Right lobe of liver (tissue), 6 donors: ENCODE measurements around the gene MS4A15. TPM values are rescaled to one million over a fixed set of nuclear protein-coding genes. Genes with fewer than 3 reads are reported as not detected.

Experiments
- ATAC-seq, 4 donors: fragments of 200-7000 bp; cut with Tn5 transposase; one replicate each; pipeline ENCODE4 v1.9.1; 2020; ENCODE audit warnings: mild to moderate bottlenecking in 4 of 4, moderate library complexity in 4 of 4
- DNase-seq, 3 donors: peaks; one replicate each; pipeline ENCODE4 v3.0.0-alpha.2; 2020
- H3K27ac ChIP-seq, 3 donors: fragments of 200-600 bp; one replicate each; pipeline ENCODE4 v1.8.0; 2022
- H3K27me3 ChIP-seq, 2 donors: fragments of 200-600 bp; one replicate each; pipeline ENCODE4 v1.8.0; 2022
- H3K36me3 ChIP-seq, 4 donors: fragments of 200-600 bp; sonication (generic) in 1 of 4; one replicate each; pipeline versions ENCODE4 v1.5.1 to v1.8.0; 2017 to 2022; ENCODE audit warnings: control low read depth in 1 of 4
- H3K4me1 ChIP-seq, 4 donors: fragments of 200-600 bp; sonication (generic) in 1 of 4; one replicate each; pipeline versions ENCODE4 v1.5.1 to v1.8.0; 2017 to 2022; ENCODE audit warnings: control low read depth in 1 of 4
- H3K4me3 ChIP-seq, 3 donors: fragments of 200-600 bp; one replicate each; pipeline ENCODE4 v1.8.0; 2022
- H3K9me3 ChIP-seq, 4 donors: fragments of 200-600 bp; sonication (generic) in 1 of 4; one replicate each; pipeline versions ENCODE4 v1.5.1 to v1.8.0; 2017 to 2022; ENCODE audit warnings: control low read depth in 1 of 4
- CTCF ChIP-seq, 4 donors: fragments of 200-600 bp in 3 of 4; fragments of 450-650 bp in 1 of 4; IDR thresholded peaks; one replicate each; pipeline versions ENCODE4 v1.5.1 to v1.8.0; 2016 to 2022; ENCODE audit warnings: antibody characterized with exemption in 4 of 4, mild to moderate bottlenecking in 2 of 4
- POLR2A ChIP-seq: fragments of 450-650 bp; IDR thresholded peaks from one replicate; pipeline ENCODE4 v1.6.1; 2017; ENCODE audit warnings: antibody characterized with exemption, mild to moderate bottlenecking
- WGBS: methylation state at CpG from one replicate; pipeline ENCODE4 v1.1.6; 2018; ENCODE audit warnings: low coverage, low lambda C conversion rate; ENCODE audit not compliant: insufficient coverage; ENCODE audit errors: missing lambda C conversion rate; 5-methylcytosine and 5-hydroxymethylcytosine counted together
- intact Hi-C, 2 donors: fragments of 100-400 bp; cut with DNase I; formaldehyde crosslinking; loops; one replicate each; pipeline versions ENCODE4 v1.11.2 to v1.14.1; 2022
- total RNA-seq, 6 experiments: library from RNA; depleted of rRNA in 2 of 6; stranded (reverse); fragments of >200 nt in 2 of 6; fragmentation: NEBNext Ultra II Directional in 3 of 6; extraction: Animal tissue kit (Norgen Biotek cat#: 25700) in 3 of 6; gene quantifications; one replicate each; pipeline versions ENCODE4 v1.1.0 to v1.2.4, GENCODE V29; 2016 to 2023
- donor health status: DM: no; HTN: yes; CAD: no.
- donor health status: DM: no; HTN: no; CAD: no.
- donor health status: DM: no; HTN: no; CAD: no.
- donor health status: DM: no; HTN: yes; CAD: no.
- donor health status: DM: no; HTN: yes; CAD: no.

MS4A15 gene
- total RNA-seq, 6 experiments from 2014 or later, result not detected

GRCh38 chr11:60803273-60803936 is 46.7 kb downstream of the MS4A15 start:
- TF ChIP-seq CTCF (IDR thresholded peaks at IDR 0.05), result no peak
- TF ChIP-seq POLR2A, result no peak
- DNase-seq, result no peak
- no peaks in the 10 kb centered on the region for H3K27me3 ChIP-seq
- no peak overlapping the region for H3K27ac ChIP-seq
- WGBS, result 74% methylated on average over 4 of the region's 7 CpGs
- H3K36me3 ChIP-seq, result no peaks in the 10 kb centered on the region
- no peak overlapping the region for H3K4me3 ChIP-seq
- H3K9me3 ChIP-seq, result no peaks in the 10 kb centered on the region
- ATAC-seq, result no peak
- H3K4me1 ChIP-seq, result no peaks in the 10 kb centered on the region
- intact Hi-C loops, result no loop called here

GRCh38 chr11:60809249-60809648 is 52.6 kb downstream of the MS4A15 start:
- no peak for TF ChIP-seq POLR2A
- no peak for TF ChIP-seq CTCF (IDR thresholded peaks at IDR 0.05)
- H3K27me3 ChIP-seq, result no peaks in the 10 kb centered on the region
- intact Hi-C loops, result no loop called here
- ATAC-seq (no peak), DNase-seq (no peak)
- H3K9me3 ChIP-seq, result no peaks in the 10 kb centered on the region
- H3K4me3 ChIP-seq, result no peak overlapping the region
- 55% methylated on average over 3 of the region's 3 CpGs for WGBS
- no peaks in the 10 kb centered on the region for H3K4me1 ChIP-seq
- no peaks in the 10 kb centered on the region for H3K36me3 ChIP-seq
- H3K27ac ChIP-seq, result no peak overlapping the region

GRCh38 chr11:60809691-60810090 is 53.0 kb downstream of the MS4A15 start:
- no peak overlapping the region for H3K4me3 ChIP-seq
- H3K9me3 ChIP-seq, result no peaks in the 10 kb centered on the region

GRCh38 chr11:60810151-60810550 is 53.5 kb downstream of the MS4A15 start:
- ATAC-seq (no peak), DNase-seq (no peak)
- Histone ChIP-seq H3K27ac (no peak overlapping the region), H3K4me3 (no peak overlapping the region), H3K27me3 (no peaks in the 10 kb centered on the region), H3K4me1 (no peaks in the 10 kb centered on the region), H3K36me3 (no peaks in the 10 kb centered on the region), H3K9me3 (no peaks in the 10 kb centered on the region)
- TF ChIP-seq CTCF (IDR thresholded peaks at IDR 0.05) (no peak), POLR2A (no peak)
- 89% methylated on average over 3 of the region's 4 CpGs for WGBS
- intact Hi-C loops, result no loop called here

More at GRCh38 chr11:60809691-60810090, 53.0 kb downstream of the MS4A15 start:
- no peak for DNase-seq
- Histone ChIP-seq H3K27ac (no peak overlapping the region), H3K4me1 (no peaks in the 10 kb centered on the region), H3K27me3 (no peaks in the 10 kb centered on the region), H3K36me3 (no peaks in the 10 kb centered on the region)
- ATAC-seq, result no peak
- WGBS, result 76% methylated on average over 4 of the region's 11 CpGs
- TF ChIP-seq POLR2A (no peak), CTCF (IDR thresholded peaks at IDR 0.05) (no peak)
- intact Hi-C loops, result no loop called here

GRCh38 chr11:60810569-60810968 is 53.9 kb downstream of the MS4A15 start:
- TF ChIP-seq POLR2A (no peak), CTCF (IDR thresholded peaks at IDR 0.05) (no peak)
- no peaks in the 10 kb centered on the region for H3K36me3 ChIP-seq
- 56% methylated on average over 3 of the region's 8 CpGs for whole genome bisulfite sequencing
- H3K9me3 ChIP-seq, result no peaks in the 10 kb centered on the region
- no peak overlapping the region for H3K27ac ChIP-seq
- DNase-seq, result no peak
- H3K27me3 ChIP-seq, result no peaks in the 10 kb centered on the region
- no peak overlapping the region for H3K4me3 ChIP-seq
- intact Hi-C loops, result no loop called here
- no peaks in the 10 kb centered on the region for H3K4me1 ChIP-seq
- ATAC-seq, result peak in 3 of 4 donors; percentile 20 to 36 (median 31)
